Stimulated activated CD4-positive, alpha-beta T cell treated with anti-CD3 and anti-CD28 coated beads, Interleukin-15, amount 100 ng/mL, for 1 hour (primary cell): Measurements from ENCODE around the gene AGPAT1.

ENCODE experiments used
- DNase-seq, 2 donors: peaks; one replicate each; pipeline ENCODE4 v3.0.0-alpha.2; 2020; ENCODE audit warnings: low read depth in 1 of 2, low spot score in 1 of 2

AGPAT1 gene

DNA sequence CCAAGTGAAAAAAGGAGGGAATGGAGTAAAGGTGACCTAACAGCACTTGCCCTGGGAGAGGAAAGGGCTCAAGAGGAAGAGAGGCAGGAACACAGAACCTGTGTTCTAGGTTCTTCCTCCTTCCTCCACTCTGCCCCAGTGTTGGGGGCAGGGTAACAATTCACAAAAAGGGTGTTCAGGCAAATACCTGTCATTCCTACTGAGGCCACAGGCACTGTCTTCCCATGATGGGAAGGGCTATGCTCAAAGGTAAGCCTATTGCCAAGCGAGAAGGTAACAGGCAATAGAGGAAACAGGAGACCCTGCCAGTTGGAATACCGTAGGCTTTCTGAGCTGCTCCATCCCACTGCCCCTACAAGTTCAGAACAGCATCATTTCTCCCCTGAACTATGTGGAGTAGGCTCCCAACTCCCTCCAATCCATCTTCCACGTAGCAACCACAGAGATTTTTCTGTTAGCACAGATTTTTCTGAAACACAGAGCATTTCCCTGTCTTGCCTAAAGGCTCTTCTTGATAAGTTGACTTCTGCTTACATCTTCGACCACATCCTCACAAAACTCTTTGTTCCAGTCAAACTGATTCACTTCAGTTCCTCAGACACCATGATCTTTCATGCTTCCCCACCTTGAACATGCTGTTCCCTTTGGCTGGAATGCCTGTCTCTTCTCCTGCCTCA is 2.7 kb downstream of the AGPAT1 start:
- no peak for DNase-seq

- no peak for DNase-seq
Observed at GRCh38 chr6:32171234-32171633, 4.7 kb downstream of the AGPAT1 start.

DNA sequence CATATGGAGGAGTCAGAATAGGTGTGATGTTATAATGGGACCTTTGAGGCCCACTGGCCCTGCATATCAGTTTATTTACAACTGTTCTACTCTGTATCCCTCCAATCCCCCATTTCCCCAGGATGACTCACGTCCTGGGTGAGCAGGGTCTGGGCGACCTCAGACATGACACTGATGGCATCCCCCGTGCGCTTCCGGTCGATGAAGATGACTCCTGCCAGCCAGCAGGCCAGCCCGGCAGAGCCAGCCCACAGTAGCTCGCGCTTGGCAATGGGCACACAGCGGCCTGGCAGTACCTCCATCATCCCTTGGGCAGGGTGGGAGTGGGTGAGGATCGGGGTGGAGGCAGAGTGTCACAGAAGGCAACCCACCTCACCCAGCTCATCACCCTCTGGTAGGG is 5.6 kb downstream of the AGPAT1 start:
- DNase-seq: no peak

DNA sequence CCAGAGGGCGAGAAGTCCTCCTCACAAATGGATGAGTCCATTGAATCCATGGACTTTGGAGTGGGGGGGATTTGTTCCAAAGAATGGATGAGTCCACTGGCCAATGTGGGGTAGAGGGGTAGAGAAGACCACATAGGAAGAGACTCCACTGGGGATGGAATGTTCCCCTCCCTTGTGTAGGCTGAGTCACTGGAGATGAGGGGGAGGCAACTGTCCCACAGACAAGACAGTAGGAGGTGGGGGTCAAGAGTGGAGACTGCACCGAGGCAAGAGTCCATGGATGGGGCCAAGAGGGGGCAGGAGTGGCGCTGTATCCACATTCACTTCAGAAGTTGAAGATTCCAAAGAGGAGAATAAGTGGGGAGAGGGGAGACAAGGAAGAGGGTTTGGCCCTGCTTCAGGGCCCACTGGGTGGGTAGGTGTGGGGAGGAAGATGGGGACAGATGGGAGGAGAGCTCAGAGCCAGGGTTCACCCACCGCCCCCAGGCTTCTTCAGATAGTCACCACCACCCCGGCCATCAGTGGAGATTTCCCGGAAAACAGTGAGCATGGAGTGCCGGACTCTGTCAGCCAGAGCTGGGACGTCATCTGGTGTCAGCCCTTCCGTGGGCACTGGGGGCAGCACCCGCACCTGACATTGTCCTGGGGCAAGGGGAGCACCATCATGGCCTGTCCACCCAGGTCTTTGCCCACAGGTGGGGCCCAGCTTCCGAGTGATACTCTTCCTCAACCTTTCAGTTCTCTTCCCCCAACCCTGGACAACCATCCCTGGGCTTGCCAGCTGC is 6.9 kb downstream of the AGPAT1 start:
- DNase-seq: no peak

GRCh38 chr6:32168350-32168749 is 7.5 kb downstream of the AGPAT1 start:
- DNase-seq: no peak

GRCh38 chr6:32167761-32168262 is 8.1 kb downstream of the AGPAT1 start:
- DNase-seq: no peak

DNA sequence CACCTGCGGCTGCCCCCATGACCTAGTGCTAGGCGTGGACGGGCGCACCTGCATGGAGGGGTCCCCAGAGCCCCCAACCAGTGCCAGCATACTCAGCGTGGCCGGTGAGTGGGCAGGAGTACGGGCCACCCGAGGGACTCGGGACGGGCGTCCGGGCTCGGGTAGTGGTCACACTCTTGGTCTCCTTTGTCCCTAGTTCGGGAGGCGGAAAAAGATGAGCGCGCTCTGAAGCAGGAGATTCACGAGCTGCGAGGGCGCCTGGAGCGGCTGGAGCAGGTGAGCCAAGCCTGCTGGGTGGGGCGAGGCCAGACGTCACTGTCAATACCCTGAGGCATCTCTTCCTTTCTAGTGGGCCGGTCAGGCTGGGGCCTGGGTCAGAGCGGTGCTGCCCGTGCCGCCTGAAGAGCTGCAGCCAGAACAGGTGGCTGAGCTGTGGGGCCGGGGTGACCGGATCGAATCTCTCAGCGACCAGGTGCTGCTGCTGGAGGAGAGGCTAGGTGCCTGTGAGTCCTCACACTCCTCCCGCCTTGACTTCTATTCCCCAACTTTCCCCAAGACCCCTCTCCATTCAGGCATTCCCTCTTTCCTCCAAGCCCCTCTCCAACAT is 8.6 kb downstream of the AGPAT1 start:
- DNase-seq: no peak

DNA sequence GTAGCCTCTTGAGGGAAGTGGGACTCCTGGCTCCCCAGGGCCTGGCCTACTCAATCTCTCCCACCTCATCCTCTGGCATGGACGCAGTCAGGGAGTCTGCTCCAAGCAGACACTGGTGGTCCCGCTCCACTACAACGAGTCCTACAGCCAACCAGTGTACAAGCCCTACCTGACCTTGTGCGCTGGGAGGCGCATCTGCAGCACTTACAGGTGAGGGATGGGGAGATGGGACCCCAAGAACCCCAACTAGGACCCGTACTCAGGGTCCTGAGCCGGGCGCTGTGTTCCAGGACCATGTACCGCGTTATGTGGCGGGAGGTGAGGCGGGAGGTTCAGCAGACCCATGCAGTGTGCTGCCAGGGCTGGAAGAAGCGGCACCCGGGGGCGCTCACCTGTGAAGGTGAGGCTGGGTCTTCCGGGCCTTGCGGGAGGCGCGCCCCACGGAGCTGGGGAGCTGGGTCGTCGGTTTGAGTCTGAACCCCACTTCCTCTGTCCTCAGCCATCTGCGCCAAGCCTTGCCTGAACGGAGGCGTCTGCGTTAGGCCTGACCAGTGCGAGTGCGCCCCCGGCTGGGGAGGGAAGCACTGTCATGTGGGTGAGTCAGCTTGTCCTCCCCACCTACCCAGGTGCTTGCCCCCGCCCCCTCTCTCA is 9.3 kb downstream of the AGPAT1 start:
- DNase-seq: no peak

DNA sequence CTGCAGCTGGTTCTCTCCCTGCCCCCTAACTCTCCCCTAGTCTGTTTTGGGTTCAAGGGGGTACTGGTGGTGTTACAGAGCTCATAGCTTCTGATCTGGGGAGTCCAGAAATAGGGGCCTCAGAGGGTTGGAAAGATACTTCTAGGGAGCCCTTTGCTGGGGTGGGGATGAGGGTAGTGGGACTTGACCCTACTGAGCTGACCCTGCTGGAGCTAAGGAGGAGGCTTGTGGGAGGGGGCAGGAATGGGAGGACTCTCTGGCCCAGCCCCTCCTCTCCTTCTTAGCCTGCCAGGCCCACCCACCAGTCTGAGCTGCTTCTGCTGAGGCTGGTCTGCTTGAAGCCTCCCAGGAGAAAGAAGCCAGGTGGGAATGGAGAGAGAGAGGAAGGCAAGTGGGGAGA is 11.6 kb downstream of the AGPAT1 start, which contains the start of gene EGFL8:
EGFL8 (plus strand) TSS at position 301 of the 400 bp plus-strand sequence. CDS start 1,571 bp downstream, outside the sequence.
- DNase-seq: no peak

DNA sequence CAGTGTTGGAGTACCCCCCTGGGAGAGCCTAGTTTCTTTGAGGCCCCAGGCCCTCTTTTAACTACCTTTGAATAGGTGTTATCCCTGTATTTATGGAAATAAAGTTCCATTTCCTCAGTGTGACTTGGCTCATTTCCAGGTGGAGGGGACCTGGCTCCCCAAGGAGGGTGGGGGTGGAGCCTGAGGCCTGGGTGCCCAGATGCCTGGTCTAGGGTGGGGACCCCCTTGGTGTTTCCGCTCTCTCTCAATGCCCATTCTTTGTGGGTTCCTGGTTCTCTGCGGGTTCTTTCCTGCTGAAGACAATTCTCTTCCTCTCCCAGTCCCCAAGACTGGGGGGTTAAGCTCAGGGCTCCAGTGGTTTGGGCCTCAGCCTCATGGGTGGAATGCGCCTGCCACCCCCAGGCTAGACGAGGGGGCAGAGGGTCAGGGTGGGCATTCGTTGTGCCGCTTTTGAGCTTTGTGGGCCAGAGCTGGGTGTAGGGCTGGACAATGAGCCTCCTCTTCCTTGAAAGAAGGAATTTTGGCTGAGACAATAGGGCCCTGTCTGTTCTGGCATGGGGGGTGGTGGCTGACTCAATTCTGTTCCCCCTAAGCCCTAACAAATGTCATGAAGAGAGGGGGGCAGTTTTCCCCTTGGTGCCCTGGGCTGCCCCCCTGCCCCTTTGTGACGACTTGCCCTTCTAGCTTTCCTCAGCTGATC is 12.2 kb downstream of the AGPAT1 start:
- DNase-seq: no peak

GRCh38 chr6:32158052-32158451 is 17.8 kb downstream of the AGPAT1 start:
- DNase-seq: no peak

- DNase-seq: no peak
Observed at GRCh38 chr6:32156891-32157290, 19.0 kb downstream of the AGPAT1 start.

DNA sequence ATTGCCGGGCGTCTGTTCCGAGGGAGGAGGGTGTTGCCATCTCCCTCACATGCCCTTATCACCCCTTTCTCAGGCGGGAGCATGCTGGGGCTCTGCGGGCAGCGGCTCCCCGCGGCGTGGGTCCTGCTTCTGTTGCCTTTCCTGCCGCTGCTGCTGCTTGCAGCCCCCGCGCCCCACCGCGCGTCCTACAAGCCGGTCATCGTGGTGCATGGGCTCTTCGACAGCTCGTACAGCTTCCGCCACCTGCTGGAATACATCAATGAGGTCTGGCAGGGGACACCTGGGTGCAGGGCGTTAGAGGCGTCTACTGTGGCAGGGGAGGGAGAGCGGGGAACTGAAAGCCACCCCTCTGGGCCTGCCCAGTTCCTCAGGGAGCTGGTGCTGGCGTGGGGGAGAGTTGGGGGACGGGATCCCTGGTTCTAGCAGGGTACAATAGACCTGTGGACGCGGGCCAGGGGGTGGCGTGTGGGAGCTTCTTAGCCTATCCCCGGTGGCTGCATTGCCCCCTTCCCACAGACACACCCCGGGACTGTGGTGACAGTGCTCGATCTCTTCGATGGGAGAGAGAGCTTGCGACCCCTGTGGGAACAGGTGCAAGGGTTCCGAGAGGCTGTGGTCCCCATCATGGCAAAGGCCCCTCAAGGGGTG is 21.2 kb downstream of the AGPAT1 start:
- peak in 1 of 2 donors; percentile 36 for DNase-seq

DNA sequence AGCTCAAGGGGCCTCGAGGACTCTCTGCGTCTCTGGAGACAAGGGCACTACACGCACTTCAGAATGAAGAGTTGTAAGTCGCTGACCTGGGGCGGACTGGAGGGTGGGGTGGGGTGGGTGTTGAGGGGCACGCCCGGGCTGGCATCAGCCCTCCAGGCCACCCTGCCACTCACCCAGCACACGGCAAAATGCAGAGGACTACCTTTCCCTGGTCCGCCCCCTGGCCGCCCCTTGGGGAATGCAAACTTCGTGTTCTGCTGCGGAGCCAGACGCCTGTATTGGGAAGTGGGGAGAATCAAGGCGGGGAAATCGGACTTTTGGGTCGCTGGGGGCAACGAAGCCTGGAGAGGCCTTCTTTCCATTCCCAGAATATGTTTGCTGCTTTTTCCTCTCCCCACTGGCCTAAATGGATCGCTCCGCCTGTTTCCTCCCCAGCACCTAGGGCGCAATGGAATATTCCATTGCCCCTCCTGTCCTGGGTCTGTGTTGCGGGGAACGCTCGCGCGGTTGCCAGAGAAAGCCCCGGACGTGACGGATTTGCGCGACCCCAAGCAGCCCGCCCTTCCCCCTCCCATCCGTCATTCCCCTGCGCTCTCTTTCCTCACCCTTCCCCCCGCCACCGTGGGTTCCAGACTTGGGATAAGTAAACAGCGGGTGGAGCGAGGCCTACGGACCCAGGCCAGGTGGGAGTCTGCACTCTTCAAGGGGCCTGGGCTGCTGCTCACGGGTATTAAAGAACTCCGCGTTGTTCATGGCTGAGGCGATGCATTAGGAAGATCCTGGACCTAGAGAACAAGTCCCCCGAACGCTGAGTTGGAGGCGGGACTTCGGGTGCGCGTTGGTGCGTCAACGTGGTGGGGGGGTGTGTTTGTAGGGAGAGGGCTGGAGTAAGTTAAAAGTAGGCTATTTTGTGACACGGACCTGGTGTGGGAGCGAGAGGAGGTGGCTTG is 22.0 kb downstream of the AGPAT1 start, which contains the start of gene PPT2:
PPT2 (plus strand) TSS at position 578 of the 950 bp plus-strand sequence. CDS start 454 bp downstream, outside the sequence.
- peak; percentile 37 to 48 for DNase-seq

- DNase-seq: no peak
Observed at GRCh38 chr6:32152769-32153563, 22.9 kb downstream of the AGPAT1 start.

GRCh38 chr6:32151863-32152768 is 23.8 kb downstream of the AGPAT1 start, which contains the start of gene PRRT1:
TSS of gene PRRT1 (minus strand) at chr6:32151939. CDS start at chr6:32151827, 112 bp downstream.
- DNase-seq: no peak
